A673 (cell line): ENCODE results near the gene RGS7.

Experiments
- CTCF ChIP-seq: fragments of 300-800, 200-600 bp; sonication (generic); conservative IDR thresholded peaks from 2 replicates; pipeline ENCODE4 v1.5.1; 2017; ENCODE audit warnings: low read depth, mild to moderate bottlenecking, antibody characterized with exemption, low read length, moderate library complexity, mixed read lengths
- EZH2 ChIP-seq: fragments of 200-600 bp; sonication (generic); IDR thresholded peaks from 2 replicates; pipeline ENCODE4 v1.6.1; 2017; ENCODE audit warnings: borderline replicate concordance, low read depth, mild to moderate bottlenecking, mixed read lengths, antibody characterized with exemption, low read length; ENCODE audit not compliant: poor library complexity, severe bottlenecking

GRCh38 chr1:241272828-241273227, 84.2 kb downstream of the RGS7 start:
- TF ChIP-seq EZH2 (no peak), CTCF (no peak)
